ENCODE data around the gene GPRC5A. TPM values are rescaled to one million over a fixed set of nuclear protein-coding genes. Genes with fewer than 3 reads are reported as not detected.

The GPRC5A gene
- total and polyA plus RNA-seq, 2 of the 13 experiments (the other 11 are each of a cell fraction or from before 2014, with no cell fraction given) = 0.27 to 3.0 TPM

DNA sequence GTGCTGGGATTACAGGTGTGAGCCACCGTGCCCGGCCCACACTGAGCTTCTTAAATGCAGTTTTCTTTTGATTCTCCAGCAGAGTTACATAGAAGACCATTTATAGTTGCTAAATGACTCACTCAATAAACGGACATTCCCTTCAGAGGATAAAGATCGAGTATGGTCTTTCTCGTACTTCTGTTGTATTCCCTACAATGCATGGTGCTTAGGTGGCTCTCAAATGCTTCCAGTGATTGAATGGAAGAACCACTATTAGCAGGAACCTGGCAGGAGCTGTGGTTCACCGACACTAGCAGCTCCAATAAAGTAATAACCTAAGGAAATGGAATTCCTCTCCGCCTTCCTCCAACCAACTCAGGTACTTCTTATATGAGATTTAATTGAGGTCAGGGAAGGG is 3.9 kb upstream of the GPRC5A start:
- CTCF ChIA-PET (ENCODE audit: low intra/inter-chr PET ratio, low total read pairs) = no interaction called here
- 17% methylated on average over 7 of the region's 7 CpGs for WGBS (ENCODE audit: low lambda C conversion rate)
- Histone ChIP-seq H4K20me1 (ENCODE audit: insufficient read depth, low read length) (no peaks in the 10 kb centered on the region), H3K27me3 (ENCODE audit: control insufficient read depth in 1 of 2, insufficient read depth in 2 of 2, low read length in 2 of 2) (peaks cover 7 to 57% of the 10 kb centered on the region in 2 experiments; a peak in 4 of 5 replicates), H3K9ac (ENCODE audit: insufficient read depth, low read depth, low read length) (no peak overlapping the region), H3K79me2 (ENCODE audit: insufficient read depth, low read length) (no peaks in the 10 kb centered on the region), H3K36me3 (replicated peaks in 1 of 2; ENCODE audit: control insufficient read depth in 1 of 2, insufficient read depth in 2 of 2, low read length in 2 of 2) (no peaks in the 10 kb centered on the region), H3K9me3 (ENCODE audit: low read length) (no peaks in the 10 kb centered on the region), H3K27ac (ENCODE audit: extremely low read length, insufficient read depth, low read length) (no peak overlapping the region), H3K4me3 (replicated peaks in 1 of 3; ENCODE audit: insufficient read depth in 1 of 3, low read depth in 2 of 3, low read length in 3 of 3) (no peak overlapping the region), H3K4me1 (ENCODE audit: insufficient read depth, low read length) (peaks cover 48% of the 10 kb centered on the region), H2AFZ (ENCODE audit: low read length) (no peak overlapping the region), H3K4me2 (ENCODE audit: low read depth, low read length) (no peak overlapping the region)
- in situ Hi-C loops (cut with HindIII; ENCODE audit: extremely low pct_ligation_motif_present, low pct_unique_long_range_greater_than_20kb) = no loop called here
- intact Hi-C loops (cut with micrococcal nuclease; ENCODE audit: unreplicated experiment) = no loop called here
- POLR2A ChIA-PET = no interaction called here
- no peak for FAIRE-seq
- no TSS peak for BruUV-seq (replicated peaks)
- TF ChIP-seq FOXM1 (CRISPR knock-in tag; IDR thresholded peaks at IDR 0.05) (no peak), ZBTB7B (CRISPR knock-in tag; IDR thresholded peaks at IDR 0.05) (no peak), ZSCAN29 (CRISPR knock-in tag; conservative IDR thresholded peaks at IDR 0.05) (no peak), CBX5 (CRISPR knock-in tag; IDR thresholded peaks at IDR 0.05; ENCODE audit: borderline replicate concordance) (no peak), ZNF569 (CRISPR knock-in tag; IDR thresholded peaks at IDR 0.05; ENCODE audit: borderline replicate concordance) (no peak), RBM39 (IDR thresholded peaks at IDR 0.05; ENCODE audit: low read depth, low read length, poor library complexity, severe bottlenecking) (no peak), DMAP1 (CRISPR knock-in tag; IDR thresholded peaks at IDR 0.05) (no peak), FOXJ3 (CRISPR knock-in tag; IDR thresholded peaks at IDR 0.05; ENCODE audit: borderline replicate concordance) (no peak), HHEX (CRISPR knock-in tag; IDR thresholded peaks at IDR 0.05) (no peak), ATF7-NPFF (CRISPR knock-in tag; IDR thresholded peaks at IDR 0.05; ENCODE audit: low read depth) (no peak), MBNL3 (CRISPR knock-in tag; conservative IDR thresholded peaks at IDR 0.05) (no peak), ISL2 (CRISPR knock-in tag; IDR thresholded peaks at IDR 0.05) (no peak), SCMH1 (CRISPR knock-in tag; IDR thresholded peaks at IDR 0.05; ENCODE audit: borderline replicate concordance) (no peak), SAFB2 (CRISPR knock-in tag; IDR thresholded peaks at IDR 0.05; ENCODE audit: borderline replicate concordance, low read depth) (no peak), ZNF615 (CRISPR knock-in tag; IDR thresholded peaks at IDR 0.05; ENCODE audit: borderline replicate concordance) (no peak), RAD21 (CRISPR knock-in tag; IDR thresholded peaks at IDR 0.05) (no peak), ZNF547 (CRISPR knock-in tag; IDR thresholded peaks at IDR 0.05) (no peak)
- TF ChIP-seq, protein P1, sequence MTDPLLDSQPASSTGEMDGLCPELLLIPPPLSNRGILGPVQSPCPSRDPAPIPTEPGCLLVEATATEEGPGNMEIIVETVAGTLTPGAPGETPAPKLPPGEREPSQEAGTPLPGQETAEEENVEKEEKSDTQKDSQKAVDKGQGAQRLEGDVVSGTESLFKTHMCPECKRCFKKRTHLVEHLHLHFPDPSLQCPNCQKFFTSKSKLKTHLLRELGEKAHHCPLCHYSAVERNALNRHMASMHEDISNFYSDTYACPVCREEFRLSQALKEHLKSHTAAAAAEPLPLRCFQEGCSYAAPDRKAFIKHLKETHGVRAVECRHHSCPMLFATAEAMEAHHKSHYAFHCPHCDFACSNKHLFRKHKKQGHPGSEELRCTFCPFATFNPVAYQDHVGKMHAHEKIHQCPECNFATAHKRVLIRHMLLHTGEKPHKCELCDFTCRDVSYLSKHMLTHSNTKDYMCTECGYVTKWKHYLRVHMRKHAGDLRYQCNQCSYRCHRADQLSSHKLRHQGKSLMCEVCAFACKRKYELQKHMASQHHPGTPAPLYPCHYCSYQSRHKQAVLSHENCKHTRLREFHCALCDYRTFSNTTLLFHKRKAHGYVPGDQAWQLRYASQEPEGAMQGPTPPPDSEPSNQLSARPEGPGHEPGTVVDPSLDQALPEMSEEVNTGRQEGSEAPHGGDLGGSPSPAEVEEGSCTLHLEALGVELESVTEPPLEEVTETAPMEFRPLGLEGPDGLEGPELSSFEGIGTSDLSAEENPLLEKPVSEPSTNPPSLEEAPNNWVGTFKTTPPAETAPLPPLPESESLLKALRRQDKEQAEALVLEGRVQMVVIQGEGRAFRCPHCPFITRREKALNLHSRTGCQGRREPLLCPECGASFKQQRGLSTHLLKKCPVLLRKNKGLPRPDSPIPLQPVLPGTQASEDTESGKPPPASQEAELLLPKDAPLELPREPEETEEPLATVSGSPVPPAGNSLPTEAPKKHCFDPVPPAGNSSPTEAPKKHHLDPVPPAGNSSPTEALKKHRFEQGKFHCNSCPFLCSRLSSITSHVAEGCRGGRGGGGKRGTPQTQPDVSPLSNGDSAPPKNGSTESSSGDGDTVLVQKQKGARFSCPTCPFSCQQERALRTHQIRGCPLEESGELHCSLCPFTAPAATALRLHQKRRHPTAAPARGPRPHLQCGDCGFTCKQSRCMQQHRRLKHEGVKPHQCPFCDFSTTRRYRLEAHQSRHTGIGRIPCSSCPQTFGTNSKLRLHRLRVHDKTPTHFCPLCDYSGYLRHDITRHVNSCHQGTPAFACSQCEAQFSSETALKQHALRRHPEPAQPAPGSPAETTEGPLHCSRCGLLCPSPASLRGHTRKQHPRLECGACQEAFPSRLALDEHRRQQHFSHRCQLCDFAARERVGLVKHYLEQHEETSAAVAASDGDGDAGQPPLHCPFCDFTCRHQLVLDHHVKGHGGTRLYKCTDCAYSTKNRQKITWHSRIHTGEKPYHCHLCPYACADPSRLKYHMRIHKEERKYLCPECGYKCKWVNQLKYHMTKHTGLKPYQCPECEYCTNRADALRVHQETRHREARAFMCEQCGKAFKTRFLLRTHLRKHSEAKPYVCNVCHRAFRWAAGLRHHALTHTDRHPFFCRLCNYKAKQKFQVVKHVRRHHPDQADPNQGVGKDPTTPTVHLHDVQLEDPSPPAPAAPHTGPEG (CRISPR knock-in tag; IDR thresholded peaks at IDR 0.05) = no peak
- TF ChIP-seq, protein P2, sequence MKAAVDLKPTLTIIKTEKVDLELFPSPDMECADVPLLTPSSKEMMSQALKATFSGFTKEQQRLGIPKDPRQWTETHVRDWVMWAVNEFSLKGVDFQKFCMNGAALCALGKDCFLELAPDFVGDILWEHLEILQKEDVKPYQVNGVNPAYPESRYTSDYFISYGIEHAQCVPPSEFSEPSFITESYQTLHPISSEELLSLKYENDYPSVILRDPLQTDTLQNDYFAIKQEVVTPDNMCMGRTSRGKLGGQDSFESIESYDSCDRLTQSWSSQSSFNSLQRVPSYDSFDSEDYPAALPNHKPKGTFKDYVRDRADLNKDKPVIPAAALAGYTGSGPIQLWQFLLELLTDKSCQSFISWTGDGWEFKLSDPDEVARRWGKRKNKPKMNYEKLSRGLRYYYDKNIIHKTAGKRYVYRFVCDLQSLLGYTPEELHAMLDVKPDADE (CRISPR knock-in tag; IDR thresholded peaks at IDR 0.05) = no peak
- no peak for ATAC-seq
- DNase-seq (ENCODE audit: low spot score) = no peak
